ENCODE measurements around the gene PRKD1.
"Not testable (repeated sequence)": the region's sequence is repeated elsewhere in the genome, so short reads cannot be mapped to it uniquely, and the experiment has no call there.

PRKD1 gene

GRCh38 chr14:29788093-29788492 lies 139.6 kb downstream of the PRKD1 start:
- no peak for DNase-seq
- Histone ChIP-seq H3K4me1 (ENCODE audit: control extremely low read depth in 1 of 4, control insufficient read depth in 4 of 4, insufficient read depth in 4 of 4, low read length in 3 of 4) (no peaks in the 10 kb centered on the region), H3K27me3 (replicated peaks in 2 of 5; ENCODE audit: control insufficient read depth in 4 of 5, insufficient read depth in 5 of 5, low read length in 4 of 5) (no peaks in the 10 kb centered on the region), H3K9me3 (ENCODE audit: control extremely low read depth in 1 of 5, control insufficient read depth in 4 of 5, insufficient read depth in 2 of 5, low read depth in 1 of 5, low read length in 4 of 5) (peaks cover 0 to 4% (median 0%) of the 10 kb centered on the region in 5 experiments), H3K36me3 (ENCODE audit: control insufficient read depth in 4 of 4, insufficient read depth in 4 of 4, low read length in 3 of 4) (no peaks in the 10 kb centered on the region), H3K27ac (ENCODE audit: insufficient read depth in 1 of 2, low read depth in 1 of 2, low read length in 2 of 2, poor library complexity in 1 of 2, severe bottlenecking in 2 of 2) (no peak overlapping the region), H3K4me3 (ENCODE audit: control insufficient read depth in 1 of 7, extremely low read depth in 1 of 7, insufficient read depth in 4 of 7, low read depth in 2 of 7, low read length in 6 of 7) (no peak overlapping the region)
- ChIA-PET CTCF (no interaction called here), POLR2A (no interaction called here)
- WGBS (ENCODE audit: insufficient coverage), result no CpG with 5 or more reads among the region's 2 CpGs

GRCh38 chr14:29783556-29783955 lies 144.1 kb downstream of the PRKD1 start:
- DNase-seq, result no peak
- WGBS (ENCODE audit: insufficient coverage), result 100% methylated on average over 1 of the region's 3 CpGs

GRCh38 chr14:29782041-29782440 lies 145.6 kb downstream of the PRKD1 start:
- CTCF ChIA-PET, result no interaction called here
- Histone ChIP-seq H3K9me3 (ENCODE audit: control extremely low read depth in 1 of 5, control insufficient read depth in 4 of 5, insufficient read depth in 2 of 5, low read depth in 1 of 5, low read length in 4 of 5) (peaks cover 0 to 2% (median 0%) of the 10 kb centered on the region in 5 experiments), H3K4me1 (ENCODE audit: control extremely low read depth in 1 of 4, control insufficient read depth in 4 of 4, insufficient read depth in 4 of 4, low read length in 3 of 4) (no peaks in the 10 kb centered on the region), H3K27ac (ENCODE audit: insufficient read depth in 1 of 2, low read depth in 1 of 2, low read length in 2 of 2, poor library complexity in 1 of 2, severe bottlenecking in 2 of 2) (no peak overlapping the region), H3K36me3 (ENCODE audit: control insufficient read depth in 4 of 4, insufficient read depth in 4 of 4, low read length in 3 of 4) (no peaks in the 10 kb centered on the region), H3K27me3 (replicated peaks in 2 of 5; ENCODE audit: control insufficient read depth in 4 of 5, insufficient read depth in 5 of 5, low read length in 4 of 5) (no peaks in the 10 kb centered on the region), H3K4me3 (ENCODE audit: control insufficient read depth in 1 of 7, extremely low read depth in 1 of 7, insufficient read depth in 4 of 7, low read depth in 2 of 7, low read length in 6 of 7) (no peak overlapping the region)
- POLR2A ChIA-PET, result no interaction called here
- WGBS (ENCODE audit: insufficient coverage), result no CpG with 5 or more reads among the region's 2 CpGs
- DNase-seq, result no peak

More at GRCh38 chr14:29783556-29783955, 144.1 kb downstream of the PRKD1 start:
- Histone ChIP-seq H3K9me3 (ENCODE audit: control extremely low read depth in 1 of 5, control insufficient read depth in 4 of 5, insufficient read depth in 2 of 5, low read depth in 1 of 5, low read length in 4 of 5) (peaks cover 0 to 2% (median 0%) of the 10 kb centered on the region in 5 experiments), H3K27ac (ENCODE audit: insufficient read depth in 1 of 2, low read depth in 1 of 2, low read length in 2 of 2, poor library complexity in 1 of 2, severe bottlenecking in 2 of 2) (no peak overlapping the region), H3K27me3 (replicated peaks in 2 of 5; ENCODE audit: control insufficient read depth in 4 of 5, insufficient read depth in 5 of 5, low read length in 4 of 5) (no peaks in the 10 kb centered on the region), H3K4me1 (ENCODE audit: control extremely low read depth in 1 of 4, control insufficient read depth in 4 of 4, insufficient read depth in 4 of 4, low read length in 3 of 4) (no peaks in the 10 kb centered on the region), H3K4me3 (ENCODE audit: control insufficient read depth in 1 of 7, extremely low read depth in 1 of 7, insufficient read depth in 4 of 7, low read depth in 2 of 7, low read length in 6 of 7) (no peak overlapping the region), H3K36me3 (ENCODE audit: control insufficient read depth in 4 of 4, insufficient read depth in 4 of 4, low read length in 3 of 4) (no peaks in the 10 kb centered on the region)
- POLR2A ChIA-PET, result no interaction called here
- CTCF ChIA-PET, result no interaction called here

- H3K27me3 ChIP-seq (replicated peaks in 2 of 5; ENCODE audit: control insufficient read depth in 4 of 5, insufficient read depth in 5 of 5, low read length in 4 of 5); CTCF ChIA-PET; H3K4me3 ChIP-seq (ENCODE audit: control insufficient read depth in 1 of 7, extremely low read depth in 1 of 7, insufficient read depth in 4 of 7, low read depth in 2 of 7, low read length in 6 of 7); H3K9me3 ChIP-seq (ENCODE audit: control extremely low read depth in 1 of 5, control insufficient read depth in 4 of 5, insufficient read depth in 2 of 5, low read depth in 1 of 5, low read length in 4 of 5); POLR2A ChIA-PET; DNase-seq; H3K36me3 ChIP-seq (ENCODE audit: control insufficient read depth in 4 of 4, insufficient read depth in 4 of 4, low read length in 3 of 4); H3K4me1 ChIP-seq (ENCODE audit: control extremely low read depth in 1 of 4, control insufficient read depth in 4 of 4, insufficient read depth in 4 of 4, low read length in 3 of 4); H3K27ac ChIP-seq (ENCODE audit: insufficient read depth in 1 of 2, low read depth in 1 of 2, low read length in 2 of 2, poor library complexity in 1 of 2, severe bottlenecking in 2 of 2): not testable (repeated sequence)
- no CpG with 5 or more reads among the region's 1 CpG for WGBS (ENCODE audit: insufficient coverage)
Observed at GRCh38 chr14:29777142-29777541, 150.5 kb downstream of the PRKD1 start.

- 60% methylated on average over 1 of the region's 4 CpGs for WGBS (ENCODE audit: insufficient coverage)
- DNase-seq, result no peak
- Histone ChIP-seq H3K27me3 (replicated peaks in 2 of 5; ENCODE audit: control insufficient read depth in 4 of 5, insufficient read depth in 5 of 5, low read length in 4 of 5) (no peaks in the 10 kb centered on the region), H3K36me3 (ENCODE audit: control insufficient read depth in 4 of 4, insufficient read depth in 4 of 4, low read length in 3 of 4) (no peaks in the 10 kb centered on the region), H3K4me1 (ENCODE audit: control extremely low read depth in 1 of 4, control insufficient read depth in 4 of 4, insufficient read depth in 4 of 4, low read length in 3 of 4) (no peaks in the 10 kb centered on the region), H3K9me3 (ENCODE audit: control extremely low read depth in 1 of 5, control insufficient read depth in 4 of 5, insufficient read depth in 2 of 5, low read depth in 1 of 5, low read length in 4 of 5) (peaks cover 0 to 4% (median 1%) of the 10 kb centered on the region in 5 experiments), H3K27ac (ENCODE audit: insufficient read depth in 1 of 2, low read depth in 1 of 2, low read length in 2 of 2, poor library complexity in 1 of 2, severe bottlenecking in 2 of 2) (no peak overlapping the region), H3K4me3 (ENCODE audit: control insufficient read depth in 1 of 7, extremely low read depth in 1 of 7, insufficient read depth in 4 of 7, low read depth in 2 of 7, low read length in 6 of 7) (no peak overlapping the region)
- CTCF ChIA-PET, result no interaction called here
- POLR2A ChIA-PET, result no interaction called here
Observed at GRCh38 chr14:29773990-29774389, 153.7 kb downstream of the PRKD1 start.

GRCh38 chr14:29763342-29763858 lies 164.2 kb downstream of the PRKD1 start:
- POLR2A ChIA-PET, result no interaction called here
- Histone ChIP-seq H3K36me3 (ENCODE audit: control insufficient read depth in 4 of 4, insufficient read depth in 4 of 4, low read length in 3 of 4) (no peaks in the 10 kb centered on the region), H3K4me3 (ENCODE audit: control insufficient read depth in 1 of 7, extremely low read depth in 1 of 7, insufficient read depth in 4 of 7, low read depth in 2 of 7, low read length in 6 of 7) (no peak overlapping the region), H3K27me3 (replicated peaks in 2 of 5; ENCODE audit: control insufficient read depth in 4 of 5, insufficient read depth in 5 of 5, low read length in 4 of 5) (no peaks in the 10 kb centered on the region), H3K9me3 (ENCODE audit: control extremely low read depth in 1 of 5, control insufficient read depth in 4 of 5, insufficient read depth in 2 of 5, low read depth in 1 of 5, low read length in 4 of 5) (no peaks in the 10 kb centered on the region), H3K27ac (ENCODE audit: insufficient read depth in 1 of 2, low read depth in 1 of 2, low read length in 2 of 2, poor library complexity in 1 of 2, severe bottlenecking in 2 of 2) (no peak overlapping the region), H3K4me1 (ENCODE audit: control extremely low read depth in 1 of 4, control insufficient read depth in 4 of 4, insufficient read depth in 4 of 4, low read length in 3 of 4) (peaks cover 0 to under 1% (median 0%) of the 10 kb centered on the region in 4 experiments)
- no peak for DNase-seq
- no CpG with 5 or more reads among the region's 2 CpGs for WGBS (ENCODE audit: insufficient coverage)
- CTCF ChIA-PET, result no interaction called here

GRCh38 chr14:29759521-29760340 lies 167.9 kb downstream of the PRKD1 start:
- ChIA-PET CTCF (no interaction called here), POLR2A (no interaction called here)
- Histone ChIP-seq H3K27ac (ENCODE audit: insufficient read depth in 1 of 2, low read depth in 1 of 2, low read length in 2 of 2, poor library complexity in 1 of 2, severe bottlenecking in 2 of 2) (no peak overlapping the region), H3K27me3 (replicated peaks in 2 of 5; ENCODE audit: control insufficient read depth in 4 of 5, insufficient read depth in 5 of 5, low read length in 4 of 5) (no peaks in the 10 kb centered on the region), H3K4me3 (ENCODE audit: control insufficient read depth in 1 of 7, extremely low read depth in 1 of 7, insufficient read depth in 4 of 7, low read depth in 2 of 7, low read length in 6 of 7) (no peak overlapping the region), H3K9me3 (ENCODE audit: control extremely low read depth in 1 of 5, control insufficient read depth in 4 of 5, insufficient read depth in 2 of 5, low read depth in 1 of 5, low read length in 4 of 5) (no peaks in the 10 kb centered on the region), H3K4me1 (ENCODE audit: control extremely low read depth in 1 of 4, control insufficient read depth in 4 of 4, insufficient read depth in 4 of 4, low read length in 3 of 4) (peaks cover 0 to 5% (median 0%) of the 10 kb centered on the region in 4 experiments), H3K36me3 (ENCODE audit: control insufficient read depth in 4 of 4, insufficient read depth in 4 of 4, low read length in 3 of 4) (no peaks in the 10 kb centered on the region)
- WGBS (ENCODE audit: insufficient coverage), result 100% methylated on average over 3 of the region's 6 CpGs
- no peak for DNase-seq

Measured in common myeloid progenitor, CD34-positive (primary cell).